Dedifferentiated amniotic fluid mesenchymal stem cell (primary cell): ENCODE data around the gene SLC7A11.

Source experiments
- DNase-seq: peaks from one replicate; pipeline ENCODE4 v3.0.0-alpha.2; 2016; ENCODE audit errors: extremely low spot score

SLC7A11 gene

GRCh38 chr4:138242076-138242833 is at the start of gene SLC7A11:
TSS of gene SLC7A11 (minus strand) at chr4:138242349. CDS start at chr4:138242069, 280 bp downstream.
- DNase-seq: peak; percentile 99

- DNase-seq: no peak
Measured at GRCh38 chr4:138291431-138291830, 49.3 kb upstream of the SLC7A11 start.

- DNase-seq: no peak
Measured at GRCh38 chr4:138290805-138291204, 48.7 kb upstream of the SLC7A11 start.

GRCh38 chr4:138279286-138279685 is 37.1 kb upstream of the SLC7A11 start:
- no peak for DNase-seq

GRCh38 chr4:138277133-138277532 is 35.0 kb upstream of the SLC7A11 start:
- no peak for DNase-seq

GRCh38 chr4:138275963-138276621 is 33.9 kb upstream of the SLC7A11 start:
- DNase-seq: peak; percentile 93

GRCh38 chr4:138275216-138275615 is 33.1 kb upstream of the SLC7A11 start:
- no peak for DNase-seq

GRCh38 chr4:138269175-138269574 is 27.0 kb upstream of the SLC7A11 start:
- DNase-seq: no peak

GRCh38 chr4:138267835-138268234 is 25.7 kb upstream of the SLC7A11 start:
- no peak for DNase-seq

GRCh38 chr4:138266948-138267347 is 24.8 kb upstream of the SLC7A11 start:
- no peak for DNase-seq

GRCh38 chr4:138263247-138263816 is 21.2 kb upstream of the SLC7A11 start:
- DNase-seq: no peak

GRCh38 chr4:138262469-138262868 is 20.3 kb upstream of the SLC7A11 start:
- DNase-seq: no peak

GRCh38 chr4:138262030-138262429 is 19.9 kb upstream of the SLC7A11 start:
- no peak for DNase-seq

- DNase-seq: peak; percentile 49
Measured at GRCh38 chr4:138259824-138260223, 17.7 kb upstream of the SLC7A11 start.

GRCh38 chr4:138259271-138259670 is 17.1 kb upstream of the SLC7A11 start:
- DNase-seq: no peak

GRCh38 chr4:138256608-138257007 is 14.5 kb upstream of the SLC7A11 start:
- DNase-seq: no peak

GRCh38 chr4:138255917-138256597 is 13.9 kb upstream of the SLC7A11 start:
- DNase-seq: no peak

- DNase-seq: no peak
Measured at GRCh38 chr4:138252551-138252950, 10.4 kb upstream of the SLC7A11 start.

GRCh38 chr4:138251938-138252337 is 9.8 kb upstream of the SLC7A11 start:
- DNase-seq: no peak

- DNase-seq: no peak
Measured at GRCh38 chr4:138249132-138249531, 7.0 kb upstream of the SLC7A11 start.

GRCh38 chr4:138248058-138248457 is 5.9 kb upstream of the SLC7A11 start:
- no peak for DNase-seq

GRCh38 chr4:138247643-138248042 is 5.5 kb upstream of the SLC7A11 start:
- DNase-seq: no peak
